GM12872 (cell line): ENCODE results near the gene AKAP13.

Source experiments
- CTCF ChIP-seq: IDR thresholded peaks from 3 replicates; pipeline ENCODE4 v1.5.1; 2011; ENCODE audit warnings: low read depth, mild to moderate bottlenecking, low read length, moderate library complexity; ENCODE audit not compliant: insufficient read depth

Gene AKAP13

GRCh38 chr15:85532689-85533088 is 152.3 kb downstream of the AKAP13 start:
- no peak for TF ChIP-seq CTCF

GRCh38 chr15:85534031-85534430 is 153.6 kb downstream of the AKAP13 start:
- no peak for TF ChIP-seq CTCF

GRCh38 chr15:85536341-85536740 is 155.9 kb downstream of the AKAP13 start:
- TF ChIP-seq CTCF, result no peak

- no peak for TF ChIP-seq CTCF
Measured at GRCh38 chr15:85539491-85539890, 159.1 kb downstream of the AKAP13 start.

GRCh38 chr15:85540085-85540797 is 159.8 kb downstream of the AKAP13 start:
- no peak for TF ChIP-seq CTCF

GRCh38 chr15:85541744-85542143 is 161.3 kb downstream of the AKAP13 start:
- TF ChIP-seq CTCF, result no peak

GRCh38 chr15:85542488-85542887 is 162.1 kb downstream of the AKAP13 start:
- no peak for TF ChIP-seq CTCF

- no peak for TF ChIP-seq CTCF
Measured at GRCh38 chr15:85542895-85543331, 162.5 kb downstream of the AKAP13 start.
